HepG2 (cell line): ENCODE data around the gene CSNK2A1. TPM values are rescaled to one million over a fixed set of nuclear protein-coding genes. Genes with fewer than 3 reads are reported as not detected.

Experiments
- ARID3A ChIP-seq: IDR thresholded peaks from 2 replicates; pipeline ENCODE4 v1.6.1; 2012; ENCODE audit warnings: low read depth, low read length, improper control_type of control experiment
- GFI1 ChIP-seq: sonication (generic); formaldehyde crosslinking; IDR thresholded peaks from 2 replicates; pipeline ENCODE4 v1.5.0; 2020; ENCODE audit warnings: missing genetic modification reagents, mild to moderate bottlenecking, borderline replicate concordance
- HNF4A ChIP-seq: sonication (generic); formaldehyde crosslinking; IDR thresholded peaks from 2 replicates; pipeline ENCODE4 v1.4.0; 2020; ENCODE audit warnings: missing genetic modification reagents
- MAFF ChIP-seq: IDR thresholded peaks from 2 replicates; pipeline ENCODE4 v1.6.1; 2011; ENCODE audit warnings: low read depth, low read length, improper control_type of control experiment
- PAXIP1 ChIP-seq: sonication (generic); formaldehyde crosslinking; conservative IDR thresholded peaks from 2 replicates; pipeline ENCODE4 v1.4.0; 2020; ENCODE audit warnings: mild to moderate bottlenecking, missing genetic modification reagents, moderate library complexity
- RERE ChIP-seq: IDR thresholded peaks from 2 replicates; pipeline ENCODE4 v1.6.1; 2016; ENCODE audit warnings: low read depth, missing genetic modification reagents, missing compliant biosample characterization
- RXRB ChIP-seq: IDR thresholded peaks from 2 replicates; pipeline ENCODE4 v1.6.1; 2016; ENCODE audit warnings: borderline replicate concordance, missing genetic modification reagents, missing compliant biosample characterization
- SMARCC2 ChIP-seq: fragments of 450-650 bp; IDR thresholded peaks from 2 replicates; pipeline ENCODE4 v1.6.1; 2017; ENCODE audit warnings: antibody characterized with exemption, mild to moderate bottlenecking
- SOX5 ChIP-seq: IDR thresholded peaks from 2 replicates; pipeline ENCODE4 v1.6.1; 2016; ENCODE audit warnings: borderline replicate concordance
- SOX6 ChIP-seq, 2 experiments: fragments of 450-650 bp in 1 of 2; sonication (generic) in 1 of 2; formaldehyde crosslinking in 1 of 2; IDR thresholded peaks; 2 replicates each; pipeline versions ENCODE4 v1.4.0 to v1.6.1; 2017 to 2020; ENCODE audit warnings: antibody characterized with exemption in 1 of 2, mild to moderate bottlenecking in 1 of 2, missing genetic modification reagents in 1 of 2
- TBL1XR1 ChIP-seq: fragments of 150-350 bp; IDR thresholded peaks from 2 replicates; pipeline ENCODE4 v1.6.1; 2014; ENCODE audit warnings: borderline replicate concordance, low read length; ENCODE audit not compliant: partially characterized antibody
- ZNF296 ChIP-seq: sonication (generic); formaldehyde crosslinking; conservative IDR thresholded peaks from 2 replicates; pipeline ENCODE4 v1.5.0; 2020; ENCODE audit warnings: mild to moderate bottlenecking, missing genetic modification reagents
- ZNF414 ChIP-seq: sonication (generic); formaldehyde crosslinking; IDR thresholded peaks from 2 replicates; pipeline ENCODE4 v1.5.0; 2020; ENCODE audit warnings: missing genetic modification reagents
- ZNF644 ChIP-seq: IDR thresholded peaks from 2 replicates; pipeline ENCODE4 v1.6.1; 2016; ENCODE audit warnings: low read depth
- ZNF704 ChIP-seq: sonication (generic); formaldehyde crosslinking; IDR thresholded peaks from 2 replicates; pipeline ENCODE4 v1.8.1; 2023; ENCODE audit warnings: mild to moderate bottlenecking, inconsistent platforms, moderate library complexity, missing genetic modification reagents, borderline replicate concordance
- ZSCAN31 ChIP-seq: sonication (generic); formaldehyde crosslinking; IDR thresholded peaks from 2 replicates; pipeline ENCODE4 v1.5.0; 2020; ENCODE audit warnings: low read depth, mild to moderate bottlenecking, missing genetic modification reagents
- polyA plus RNA-seq, 8 experiments: library from polyadenylated mRNA; depleted of rRNA in 3 of 8; stranded (reverse) in 7 of 8; unstranded in 1 of 8; fragments of >200 nt; fragmentation: Illumina TruSeq in 4 of 8; extraction: Trizol in 4 of 8; gene quantifications; 2 replicates each; pipeline versions ENCODE4 v1.2.1 to v1.2.3, GENCODE V29; 2011 to 2016; ENCODE audit warnings: low read depth in 4 of 8, missing spikeins in 1 of 8, mixed read lengths in 1 of 8; ENCODE audit not compliant: insufficient read depth in 1 of 8
- total RNA-seq, 5 experiments: library from RNA; depleted of rRNA; stranded (reverse); fragments of >200 nt; fragmentation: Illumina TruSeq; extraction: Trizol; gene quantifications; 2 replicates each; pipeline ENCODE4 v1.2.3, GENCODE V29; 2016; ENCODE audit warnings: low read depth in 1 of 5

CSNK2A1 gene
- total and polyA plus RNA-seq, 2 of the 13 experiments (the other 11 are each of a cell fraction or from before 2014, with no cell fraction given): 153 to 231 TPM

GRCh38 chr20:504632-505075 lies 38.9 kb downstream of the CSNK2A1 start (continued):
- no peak for TF ChIP-seq RERE
- TF ChIP-seq MAFF: peak; percentile 54; the same call in 1 of the 2 replicates
- TF ChIP-seq SMARCC2: 0 out of 2 replicates have a peak, but pooled peaks have one; percentile 41
- no peak for TF ChIP-seq SOX6 (IDR thresholded peaks at IDR 0.05)
- TF ChIP-seq SOX6 (CRISPR knock-in tag; IDR thresholded peaks at IDR 0.05): peak; percentile 74
- 0 out of 2 replicates have a peak, but pooled peaks have one; percentile 44 for TF ChIP-seq ZSCAN31 (CRISPR knock-in tag)
- TF ChIP-seq TBL1XR1: peak; percentile 40
- 0 out of 2 replicates have a peak, but pooled peaks have one; percentile 22 for TF ChIP-seq ZNF644
- TF ChIP-seq SOX5 (CRISPR knock-in tag): peak; percentile 81; the same call in 1 of the 2 replicates
- peak; percentile 66; the same call in 1 of the 2 replicates for TF ChIP-seq GFI1 (CRISPR knock-in tag)
- peak; percentile 78 for TF ChIP-seq PAXIP1 (CRISPR knock-in tag)
- TF ChIP-seq ZNF704 (CRISPR knock-in tag): no peak
- peak; percentile 80 for TF ChIP-seq ARID3A
- peak; percentile 82 for TF ChIP-seq HNF4A (CRISPR knock-in tag)
- TF ChIP-seq ZNF296 (CRISPR knock-in tag): no peak
- TF ChIP-seq ZNF414 (CRISPR knock-in tag): no peak
- peak; percentile 51; the same call in 1 of the 2 replicates for TF ChIP-seq RXRB (CRISPR knock-in tag)
